Heart left ventricle (tissue), 16 donors: Measurements from ENCODE around the gene FBXW7. TPM values are rescaled to one million over a fixed set of nuclear protein-coding genes. Genes with fewer than 3 reads are reported as not detected.

Experiments
- ATAC-seq, 4 donors: fragments of 200-7000 bp; cut with Tn5 transposase; one replicate each; pipeline ENCODE4 v1.9.1; 2020 to 2022; ENCODE audit warnings: moderate library complexity in 4 of 4, mild to moderate bottlenecking in 3 of 4, moderate number of reproducible peaks in 1 of 4
- DNase-seq, 5 donors: peaks; one replicate each; pipeline ENCODE4 v3.0.0-alpha.2; 2020
- H3K27ac ChIP-seq, 12 donors: fragments of 200-600 bp; sonication (generic) in 4 of 12; one replicate each; pipeline versions ENCODE4 v1.5.0 to v1.8.0; 2016 to 2022; ENCODE audit warnings: mild to moderate bottlenecking in 2 of 12
- H3K27me3 ChIP-seq, 9 donors: fragments of 200-600 bp; sonication (generic) in 2 of 9; one replicate each; pipeline versions ENCODE4 v1.5.1 to v1.8.0; 2016 to 2022; ENCODE audit warnings: mild to moderate bottlenecking in 3 of 9
- H3K36me3 ChIP-seq, 9 donors: fragments of 200-600 bp; sonication (generic) in 2 of 9; one replicate each; pipeline versions ENCODE4 v1.5.0 to v1.8.0; 2018 to 2022; ENCODE audit warnings: mild to moderate bottlenecking in 2 of 9
- H3K4me1 ChIP-seq, 12 donors: fragments of 200-600 bp; sonication (generic) in 4 of 12; one replicate each; pipeline versions ENCODE4 v1.5.0 to v1.8.0; 2016 to 2022; ENCODE audit warnings: mild to moderate bottlenecking in 3 of 12
- H3K4me3 ChIP-seq, 12 donors: fragments of 200-600 bp; sonication (generic) in 4 of 12; one replicate each; pipeline versions ENCODE4 v1.5.0 to v1.8.0; 2017 to 2022; ENCODE audit warnings: mild to moderate bottlenecking in 9 of 12, moderate library complexity in 4 of 12
- H3K9me3 ChIP-seq, 12 donors: fragments of 200-600 bp; sonication (generic) in 4 of 12; one replicate each; pipeline versions ENCODE4 v1.5.0 to v1.8.0; 2016 to 2022; ENCODE audit warnings: mild to moderate bottlenecking in 1 of 12
- CTCF ChIP-seq, 12 donors: fragments of 200-600 bp; sonication (generic) in 4 of 12; IDR thresholded peaks; one replicate each; pipeline versions ENCODE4 v1.5.0 to v1.8.0; 2018 to 2022; ENCODE audit warnings: antibody characterized with exemption in 12 of 12, mild to moderate bottlenecking in 5 of 12
- POLR2A ChIP-seq, 2 donors: fragments of 450-650 bp; IDR thresholded peaks; one replicate each; pipeline ENCODE4 v1.6.1; 2017; ENCODE audit warnings: antibody characterized with exemption in 2 of 2, mild to moderate bottlenecking in 2 of 2, moderate library complexity in 2 of 2
- WGBS, 4 donors: extraction: QIAGEN DNeasy Blood & Tissue Kit in 2 of 4; methylation state at CpG; one replicate each; pipeline versions ENCODE4 v1.1.5 to v1.1.7; 2013 to 2018; 5-methylcytosine and 5-hydroxymethylcytosine counted together
- intact Hi-C, 10 donors: fragments of 100-400 bp; cut with DNase I; formaldehyde crosslinking; loops; one replicate each; pipeline versions ENCODE4 v1.11.1 to v1.14.2; 2022
- polyA plus RNA-seq, 2 donors: library from polyadenylated mRNA; stranded (reverse); fragments of 200-250 nt; gene quantifications; one replicate each; pipeline ENCODE4 v1.2.3, GENCODE V29; 2013
- total RNA-seq, 9 donors: library from RNA; depleted of rRNA in 2 of 9; stranded (reverse); fragments of >200 nt in 2 of 9; fragmentation: NEBNext Ultra II Directional in 3 of 9; extraction: Animal tissue kit (Norgen Biotek cat#: 25700) in 3 of 9; gene quantifications; one replicate each; pipeline versions ENCODE4 v1.1.0 to v1.2.4, GENCODE V29; 2016 to 2023
- donor health status: ischemic (EF 13 %, LVEDD 7.1; RV severe dilation, severe dysfunction).
- donor health status: healthy with polysubstance abuse.
- donor health status: DM: no; HTN: yes; CAD: no.
- donor health status: DM: no; HTN: no; CAD: no.
- donor health status: ischemic (EF 25% LVEDD 6.9; RV normal size, moderate dysfunction).
- donor health status: ischemic (EF 25% LVEDD 5.7; RV mildly dilated, moderate dysfunction).
- donor health status: healthy.
- donor health status: DM: yes; HTN: yes; CAD: no.
- donor health status: ischemic (EF 35%, LVEDD 5.7; RV mildly dilated, moderate dysfunction).
- donor health status: nonischemic (EF 11% LVEDD 7.7; RV severe dilation, severe dysfunction).
- donor health status: DM: yes; HTN: yes; CAD: no.
- donor health status: PGD.
- donor health status: ischemic (EF 29% LVEDD 5.4; RV normal size, mild dysfunction).
- donor health status: nonischemic (EF 23%, LVEDD 6.1; RV moderate dilation, normal function).

Gene FBXW7
- total and polyA plus RNA-seq, 11 donors = 20.6 to 74.1 (median 59.8) TPM

- ATAC-seq = no peak
- no peaks in the 10 kb centered on the region for H3K36me3 ChIP-seq
- no peak overlapping the region for H3K4me3 ChIP-seq
- TF ChIP-seq CTCF (IDR thresholded peaks at IDR 0.05) (no peak), POLR2A (IDR thresholded peaks at IDR 0.05) (no peak)
- no peaks in the 10 kb centered on the region for H3K27me3 ChIP-seq
- H3K4me1 ChIP-seq = peaks cover 0 to 10% (median 0%) of the 10 kb centered on the region in 12 donors
- no peak overlapping the region for H3K27ac ChIP-seq
- intact Hi-C loops = no loop called here
- no peaks in the 10 kb centered on the region for H3K9me3 ChIP-seq
- DNase-seq = no peak
- WGBS, 4 donors = 94 to 97% (median 95%) methylated on average over 3 of the region's 3 CpGs
These were observed 64.6 kb downstream of the FBXW7 start for GRCh38 chr4:152471251-152471792.

- no peak overlapping the region for H3K4me3 ChIP-seq
- ATAC-seq (no peak), DNase-seq (no peak)
- no peak for TF ChIP-seq POLR2A (IDR thresholded peaks at IDR 0.05)
- TF ChIP-seq CTCF (IDR thresholded peaks at IDR 0.05) = no peak
- no peaks in the 10 kb centered on the region for H3K27me3 ChIP-seq
- H3K4me1 ChIP-seq = peaks cover 0 to 29% (median 0%) of the 10 kb centered on the region in 12 donors
- intact Hi-C loops = no loop called here
- H3K9me3 ChIP-seq = no peaks in the 10 kb centered on the region
- no peak overlapping the region for H3K27ac ChIP-seq
- WGBS, 4 donors = 82 to 95% (median 90%) methylated on average over 1 of the region's 1 CpG
- no peaks in the 10 kb centered on the region for H3K36me3 ChIP-seq
These were observed 67.5 kb downstream of the FBXW7 start for GRCh38 chr4:152468408-152468807.

GRCh38 chr4:152467101-152467500 is 68.8 kb downstream of the FBXW7 start:
- Histone ChIP-seq H3K4me3 (no peak overlapping the region), H3K27me3 (no peaks in the 10 kb centered on the region), H3K27ac (no peak overlapping the region), H3K4me1 (peaks cover 0 to 34% (median 5%) of the 10 kb centered on the region in 12 donors), H3K36me3 (no peaks in the 10 kb centered on the region), H3K9me3 (no peaks in the 10 kb centered on the region)
- WGBS, 4 donors = 94 to 97% (median 95%) methylated on average over 4 of the region's 4 CpGs
- TF ChIP-seq POLR2A (IDR thresholded peaks at IDR 0.05) (no peak), CTCF (IDR thresholded peaks at IDR 0.05) (no peak)
- intact Hi-C loops = no loop called here
- ATAC-seq = no peak
- no peak for DNase-seq

GRCh38 chr4:152464030-152464823 is 71.7 kb downstream of the FBXW7 start:
- DNase-seq (no peak), ATAC-seq (no peak)
- intact Hi-C loops = no loop called here

More at GRCh38 chr4:152464030-152464823, 71.7 kb downstream of the FBXW7 start:
- Histone ChIP-seq H3K27ac (no peak overlapping the region), H3K4me1 (peaks cover 0 to 62% (median 5%) of the 10 kb centered on the region in 12 donors), H3K9me3 (no peaks in the 10 kb centered on the region), H3K36me3 (no peaks in the 10 kb centered on the region), H3K4me3 (no peak overlapping the region), H3K27me3 (no peaks in the 10 kb centered on the region)
- TF ChIP-seq POLR2A (IDR thresholded peaks at IDR 0.05) (no peak), CTCF (IDR thresholded peaks at IDR 0.05) (no peak)
- 65 to 75% (median 70%) methylated on average over 5 of the region's 5 CpGs for WGBS, 4 donors
